Effector CD8-positive, alpha-beta T cell (primary cell): Measurements from ENCODE around the gene TIRAP.

Experiments
- DNase-seq: peaks from one replicate; lab custom pipeline; 2025; lab: John Stamatoyannopoulos, UW

TIRAP gene

GRCh38 chr11:126322996-126323395, 40.1 kb downstream of the TIRAP start:
- no peak for DNase-seq

- DNase-seq: no peak
Observed at GRCh38 chr11:126327281-126328000, 44.5 kb downstream of the TIRAP start.

GRCh38 chr11:126328001-126328390, 45.1 kb downstream of the TIRAP start:
- DNase-seq: no peak

DNA sequence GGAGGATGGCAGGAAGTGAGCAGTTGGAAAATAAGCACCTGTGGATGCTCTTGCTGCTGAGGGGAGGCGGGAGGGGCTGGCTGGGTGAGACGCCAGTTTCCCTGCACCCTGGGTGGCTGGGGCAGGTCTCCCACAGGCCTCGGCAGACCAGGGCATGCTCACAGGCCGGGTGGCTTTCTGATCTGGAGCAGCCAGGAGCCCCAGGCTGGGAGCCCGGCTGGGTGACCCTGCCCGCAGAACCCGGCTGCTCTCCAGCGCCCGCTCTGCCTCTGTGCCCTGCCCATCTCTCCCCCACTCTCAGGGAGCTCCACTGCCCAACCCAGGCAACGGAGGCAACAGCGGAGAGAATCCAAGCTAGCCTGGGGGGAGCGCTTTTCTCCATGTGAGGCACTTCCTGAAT, 45.6 kb downstream of the TIRAP start:
- DNase-seq: no peak

DNA sequence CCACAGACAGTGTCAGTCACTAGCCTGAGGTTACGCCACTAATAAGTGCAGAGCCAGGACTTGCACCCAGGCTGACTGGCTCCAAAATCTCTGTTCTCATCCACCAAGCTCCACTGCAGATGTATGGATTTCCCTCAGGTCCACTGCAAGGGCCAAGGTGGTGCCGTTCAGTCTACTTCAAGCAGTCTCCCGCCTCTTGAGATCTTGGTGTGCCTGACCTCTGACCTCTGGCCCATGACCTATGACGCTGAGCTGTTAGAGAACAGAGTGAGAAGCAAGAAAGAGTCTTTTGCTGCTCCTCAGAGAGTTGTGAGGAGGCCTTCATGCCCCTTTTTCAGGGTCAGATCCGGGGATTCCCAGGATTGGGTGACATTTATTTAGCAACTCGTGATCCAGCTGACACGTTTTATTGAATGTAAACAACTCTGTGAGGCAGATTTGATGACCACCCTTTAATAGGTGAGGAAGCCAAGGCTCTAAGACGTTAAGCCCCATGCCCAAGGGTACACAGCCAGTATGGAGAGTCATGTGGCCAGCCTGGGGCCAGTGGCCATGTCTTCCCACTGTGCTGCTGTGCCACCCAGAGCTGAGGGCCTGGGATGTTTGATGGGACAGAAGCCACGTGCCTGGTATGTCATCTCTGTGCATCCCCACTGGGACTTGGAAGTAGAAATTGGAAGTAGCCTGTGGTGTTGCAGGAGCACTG, 46.2 kb downstream of the TIRAP start:
- no peak for DNase-seq

DNA sequence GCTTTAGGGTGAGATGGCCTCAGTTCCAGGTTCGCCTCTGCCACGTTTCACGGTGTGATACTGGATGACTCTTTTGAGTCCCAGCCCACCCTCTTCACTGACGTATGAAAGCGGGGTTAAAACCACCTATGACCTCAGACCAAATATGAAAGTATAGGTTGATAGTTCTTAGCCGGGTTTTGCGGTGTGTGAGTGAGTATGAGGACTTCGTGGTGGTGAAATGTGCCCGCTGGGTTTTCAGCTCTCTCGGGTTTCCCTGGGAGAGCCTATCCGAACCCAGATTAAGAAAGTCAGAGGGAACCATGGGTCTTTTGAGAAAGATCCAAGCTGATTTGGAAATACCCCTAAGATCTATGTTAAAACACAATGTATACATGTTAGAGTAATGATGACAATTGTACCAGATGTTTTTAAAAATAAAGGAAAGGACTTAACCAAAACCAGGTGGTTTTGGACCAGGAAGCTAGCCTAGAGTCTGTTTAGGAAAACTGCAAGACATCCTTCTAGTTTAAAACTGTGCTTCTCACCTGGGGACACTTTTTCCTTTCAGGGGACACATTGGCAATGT, 46.8 kb downstream of the TIRAP start:
- DNase-seq: no peak

GRCh38 chr11:126331286-126331685, 48.4 kb downstream of the TIRAP start:
- no peak for DNase-seq

DNA sequence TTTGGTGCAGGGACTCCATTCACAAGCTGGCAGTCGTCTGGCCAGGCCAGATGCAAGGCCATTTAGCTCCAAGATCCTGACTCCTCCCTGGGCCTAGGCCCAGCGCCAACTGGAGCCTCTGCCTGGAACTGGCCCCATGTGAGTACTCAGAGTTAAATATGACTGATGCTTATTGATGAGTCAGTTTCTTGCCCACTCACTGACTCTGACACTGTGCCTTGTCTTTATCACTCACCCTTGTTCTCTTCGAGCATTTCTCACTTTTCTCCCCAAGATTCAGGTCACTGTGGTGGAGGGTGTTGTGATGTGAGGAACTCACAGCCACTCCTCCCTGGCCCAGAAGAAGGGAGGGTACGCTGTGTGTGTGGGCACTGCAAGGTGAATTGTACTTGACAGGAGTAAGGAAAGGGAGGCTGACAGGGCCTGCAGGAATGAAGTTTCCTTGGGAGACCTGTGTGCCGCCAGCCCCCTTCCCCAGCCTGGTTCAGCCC, 49.4 kb downstream of the TIRAP start:
- no peak for DNase-seq

- no peak for DNase-seq
Observed at GRCh38 chr11:126333142-126333541, 50.2 kb downstream of the TIRAP start.

GRCh38 chr11:126334659-126335462, 52.0 kb downstream of the TIRAP start:
- DNase-seq: no peak

DNA sequence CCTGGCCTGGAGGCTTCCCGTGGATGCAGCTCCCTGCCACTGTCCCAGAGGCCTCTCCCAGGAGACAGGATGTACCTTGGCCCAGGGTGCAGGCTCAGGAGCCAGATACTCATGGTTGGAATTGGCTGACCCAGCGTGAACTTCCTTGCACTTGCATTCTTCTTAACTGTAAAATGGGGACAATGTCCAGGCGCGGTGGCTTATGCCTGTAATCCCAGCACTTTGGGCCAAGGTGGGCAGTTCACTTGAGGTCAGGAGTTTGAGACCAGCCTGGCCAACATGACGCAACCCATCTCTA, 52.5 kb downstream of the TIRAP start:
- no peak for DNase-seq

DNA sequence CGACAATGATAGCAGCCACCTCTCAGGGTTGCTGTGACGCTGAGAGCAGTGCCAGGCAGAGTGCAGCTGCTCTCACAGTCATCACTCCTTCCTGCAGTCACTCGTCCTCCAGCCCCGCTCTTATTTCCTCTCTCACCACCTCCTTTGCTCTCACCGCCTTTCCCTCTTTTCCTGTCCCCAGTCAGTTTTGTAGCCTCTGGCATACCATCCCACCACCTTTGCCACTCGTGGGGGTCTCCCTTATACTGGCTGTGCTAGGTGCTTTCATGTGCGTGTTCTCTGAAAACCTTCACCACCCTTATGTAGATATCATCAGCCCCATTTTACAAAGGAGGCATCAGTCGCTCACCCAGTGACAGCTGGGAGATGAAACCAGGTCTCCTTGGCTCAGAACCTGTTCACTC, 53.2 kb downstream of the TIRAP start:
- DNase-seq: no peak

GRCh38 chr11:126336671-126337101, 53.8 kb downstream of the TIRAP start:
- DNase-seq: no peak

- DNase-seq: no peak
Observed at GRCh38 chr11:126337126-126337473, 54.2 kb downstream of the TIRAP start.

- no peak for DNase-seq
Observed at GRCh38 chr11:126337474-126338241, 54.8 kb downstream of the TIRAP start.

GRCh38 chr11:126338346-126339055, 55.6 kb downstream of the TIRAP start:
- DNase-seq: no peak

GRCh38 chr11:126339073-126339862, 56.4 kb downstream of the TIRAP start:
- no peak for DNase-seq

- no peak for DNase-seq
Observed at GRCh38 chr11:126339863-126340434, 57.1 kb downstream of the TIRAP start.

GRCh38 chr11:126340960-126341606, 58.2 kb downstream of the TIRAP start:
- no peak for DNase-seq
